Measurements from ENCODE around the gene UVRAG. TPM values are rescaled to one million over a fixed set of nuclear protein-coding genes. Genes with fewer than 3 reads are reported as not detected.

The UVRAG gene
- polyA plus RNA-seq, 1 experiment = 8.2 TPM

DNA sequence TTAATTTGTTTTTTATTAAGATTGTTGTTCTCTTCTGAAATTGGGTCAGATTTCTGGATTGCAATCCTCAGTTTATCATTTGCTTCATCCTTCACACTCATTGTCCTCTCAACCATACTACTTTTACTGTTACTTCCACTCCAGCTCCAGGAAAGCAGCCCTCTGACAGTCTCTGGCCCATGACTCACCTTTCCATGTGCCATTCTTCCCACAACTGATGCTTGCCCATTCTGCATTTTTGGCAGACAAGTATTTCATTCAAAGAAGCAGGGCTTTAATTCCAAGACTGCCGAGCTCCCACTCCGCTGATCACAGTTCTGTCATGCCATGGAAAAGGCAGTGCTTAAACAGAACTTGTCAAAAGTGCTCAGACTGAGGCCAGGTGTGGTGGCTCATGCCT, 252.1 kb downstream of the UVRAG start:
- Histone ChIP-seq H3K4me3 (ENCODE audit: low read depth, low read length) (no peak overlapping the region), H3K27me3 (ENCODE audit: control insufficient read depth, insufficient read depth, low read length) (no peaks in the 10 kb centered on the region), H3K36me3 (ENCODE audit: control insufficient read depth, insufficient read depth, low read length) (no peaks in the 10 kb centered on the region)
- TF ChIP-seq, protein P1, sequence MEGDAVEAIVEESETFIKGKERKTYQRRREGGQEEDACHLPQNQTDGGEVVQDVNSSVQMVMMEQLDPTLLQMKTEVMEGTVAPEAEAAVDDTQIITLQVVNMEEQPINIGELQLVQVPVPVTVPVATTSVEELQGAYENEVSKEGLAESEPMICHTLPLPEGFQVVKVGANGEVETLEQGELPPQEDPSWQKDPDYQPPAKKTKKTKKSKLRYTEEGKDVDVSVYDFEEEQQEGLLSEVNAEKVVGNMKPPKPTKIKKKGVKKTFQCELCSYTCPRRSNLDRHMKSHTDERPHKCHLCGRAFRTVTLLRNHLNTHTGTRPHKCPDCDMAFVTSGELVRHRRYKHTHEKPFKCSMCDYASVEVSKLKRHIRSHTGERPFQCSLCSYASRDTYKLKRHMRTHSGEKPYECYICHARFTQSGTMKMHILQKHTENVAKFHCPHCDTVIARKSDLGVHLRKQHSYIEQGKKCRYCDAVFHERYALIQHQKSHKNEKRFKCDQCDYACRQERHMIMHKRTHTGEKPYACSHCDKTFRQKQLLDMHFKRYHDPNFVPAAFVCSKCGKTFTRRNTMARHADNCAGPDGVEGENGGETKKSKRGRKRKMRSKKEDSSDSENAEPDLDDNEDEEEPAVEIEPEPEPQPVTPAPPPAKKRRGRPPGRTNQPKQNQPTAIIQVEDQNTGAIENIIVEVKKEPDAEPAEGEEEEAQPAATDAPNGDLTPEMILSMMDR (IDR thresholded peaks at IDR 0.05; ENCODE audit: insufficient read depth, low read depth, low read length) = no peak
- no peak for DNase-seq (ENCODE audit: low read depth)
- POLR2A ChIA-PET = no interaction called here
- CTCF ChIA-PET = no interaction called here

DNA sequence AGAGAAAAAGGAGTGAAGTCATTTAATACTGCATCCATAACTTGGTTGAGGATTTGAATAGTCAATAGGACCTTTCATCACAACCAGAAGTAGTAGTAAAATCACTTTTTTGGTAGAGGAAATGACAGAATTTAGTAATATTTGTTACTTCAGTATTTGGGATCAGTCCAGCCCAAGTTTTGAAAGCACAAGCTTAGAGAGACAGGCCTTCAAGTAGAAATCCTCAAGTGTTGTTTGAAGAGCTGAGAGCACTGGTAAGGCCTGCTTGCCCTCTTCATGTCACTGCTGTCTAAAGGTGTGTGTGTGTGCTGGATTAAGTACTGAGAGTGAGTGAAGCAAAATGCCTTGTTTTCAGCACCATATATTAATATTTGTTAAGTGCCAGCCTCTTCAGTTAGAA, 254.0 kb downstream of the UVRAG start:
- CTCF ChIA-PET = no interaction called here
- Histone ChIP-seq H3K4me3 (ENCODE audit: low read depth, low read length) (no peak overlapping the region), H3K36me3 (ENCODE audit: control insufficient read depth, insufficient read depth, low read length) (no peaks in the 10 kb centered on the region), H3K27me3 (ENCODE audit: control insufficient read depth, insufficient read depth, low read length) (no peaks in the 10 kb centered on the region)
- POLR2A ChIA-PET = no interaction called here
- DNase-seq (ENCODE audit: low read depth) = no peak
- TF ChIP-seq, protein P1 (IDR thresholded peaks at IDR 0.05; ENCODE audit: insufficient read depth, low read depth, low read length) = no peak

DNA sequence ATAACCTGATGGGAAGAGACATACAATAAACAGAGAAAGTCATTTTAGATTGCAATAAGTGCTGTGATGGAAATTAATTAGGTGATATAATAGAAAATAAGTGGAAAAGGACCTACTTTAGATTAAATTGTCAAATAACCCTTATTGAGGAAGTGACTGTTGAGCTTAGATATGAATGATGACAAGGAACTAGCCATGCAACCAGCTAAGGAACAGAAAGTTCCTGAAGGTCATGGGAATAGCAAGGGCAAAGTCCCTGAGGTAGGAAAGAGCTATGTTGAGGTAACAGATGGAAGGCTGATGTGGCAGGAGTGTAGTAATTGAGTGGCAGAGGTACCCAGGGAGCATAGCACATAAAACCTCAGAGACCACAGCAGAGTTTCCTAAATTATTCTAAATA, 256.1 kb downstream of the UVRAG start:
- H3K4me3 ChIP-seq (ENCODE audit: low read depth, low read length) = no peak overlapping the region
- CTCF ChIA-PET = no interaction called here
- TF ChIP-seq, protein P1 (IDR thresholded peaks at IDR 0.05; ENCODE audit: insufficient read depth, low read depth, low read length) = no peak
- no peak for DNase-seq (ENCODE audit: low read depth)
- no peaks in the 10 kb centered on the region for H3K36me3 ChIP-seq (ENCODE audit: control insufficient read depth, insufficient read depth, low read length)
- POLR2A ChIA-PET = no interaction called here
- no peaks in the 10 kb centered on the region for H3K27me3 ChIP-seq (ENCODE audit: control insufficient read depth, insufficient read depth, low read length)

GRCh38 chr11:76073724-76074123, 258.7 kb downstream of the UVRAG start:
- Histone ChIP-seq H3K27me3 (ENCODE audit: control insufficient read depth, insufficient read depth, low read length) (no peaks in the 10 kb centered on the region), H3K36me3 (ENCODE audit: control insufficient read depth, insufficient read depth, low read length) (no peaks in the 10 kb centered on the region), H3K4me3 (ENCODE audit: low read depth, low read length) (no peak overlapping the region)
- DNase-seq (ENCODE audit: low read depth) = peak; percentile 65
- ChIA-PET POLR2A (no interaction called here), CTCF (interaction anchor here (1.3 to 2.7 kb wide), 2 partner anchors 12 to 135 kb away, joined by 3 to 6 read pairs; no protein-coding TSS in a partner anchor)
- TF ChIP-seq, protein P1 (IDR thresholded peaks at IDR 0.05; ENCODE audit: insufficient read depth, low read depth, low read length) = no peak

- TF ChIP-seq, protein P1 (IDR thresholded peaks at IDR 0.05; ENCODE audit: insufficient read depth, low read depth, low read length) = no peak
- Histone ChIP-seq H3K27me3 (ENCODE audit: control insufficient read depth, insufficient read depth, low read length) (no peaks in the 10 kb centered on the region), H3K4me3 (ENCODE audit: low read depth, low read length) (no peak overlapping the region), H3K36me3 (ENCODE audit: control insufficient read depth, insufficient read depth, low read length) (no peaks in the 10 kb centered on the region)
- ChIA-PET POLR2A (no interaction called here), CTCF (interaction anchor here (1.0 to 2.7 kb wide), 3 partner anchors 12 to 182 kb away, joined by 3 to 6 read pairs (median 3); no protein-coding TSS in a partner anchor)
- DNase-seq (ENCODE audit: low read depth) = no peak
Measured at GRCh38 chr11:76074148-76075095, 259.4 kb downstream of the UVRAG start.

Measured in BJ (cell line).